ENCODE measurements around the gene SRA1. TPM values are rescaled to one million over a fixed set of nuclear protein-coding genes. Genes with fewer than 3 reads are reported as not detected.

The SRA1 gene
- total RNA-seq, 1 experiment from 2014 or later: 52.0 TPM

GRCh38 chr5:140560227-140560626 is 3.0 kb upstream of the SRA1 start:
- in situ Hi-C loops (cut with HindIII; ENCODE audit: low pct_unique_long_range_greater_than_20kb, low sequenced_read_pairs): no loop called here
- intact Hi-C loops (cut with micrococcal nuclease; ENCODE audit: unreplicated experiment): loop anchor here (5.0 kb wide), 1 partner anchor 77 kb away; the partner anchor contains the start of gene TMCO6
- POLR2A ChIA-PET: no interaction called here

GRCh38 chr5:140558542-140558941 is 1.3 kb upstream of the SRA1 start:
- POLR2A ChIA-PET: no interaction called here
- no peak for ATAC-seq
- Histone ChIP-seq H3K27me3 (ENCODE audit: control insufficient read depth, insufficient read depth, low read length) (no peaks in the 10 kb centered on the region), H3K9me3 (ENCODE audit: control insufficient read depth, insufficient read depth, low read depth, low read length) (no peaks in the 10 kb centered on the region), H3K4me1 (ENCODE audit: control insufficient read depth, insufficient read depth, low read length) (peaks cover 27% of the 10 kb centered on the region), H3K4me3 (ENCODE audit: low read depth in 2 of 2, low read length in 2 of 2) (no peak overlapping the region), H3K27ac (ENCODE audit: low read length) (no peak overlapping the region), H3K36me3 (ENCODE audit: control insufficient read depth, insufficient read depth, low read length) (no peaks in the 10 kb centered on the region; the same call in 1 of the 2 replicates)
- no TSS peak for BruUV-seq (replicated peaks)
- intact Hi-C loops (cut with micrococcal nuclease; ENCODE audit: unreplicated experiment) (no loop called here), in situ Hi-C loops (cut with HindIII; ENCODE audit: low pct_unique_long_range_greater_than_20kb, low sequenced_read_pairs) (no loop called here)
- CTCF ChIA-PET: interaction anchor here (0.5 kb wide), 1 partner anchor 294 kb away, joined by 10 read pairs; no protein-coding TSS in a partner anchor
- DNase-seq (ENCODE audit: low read depth, low spot score): no peak
- TF ChIP-seq POLR2AphosphoS5 (IDR thresholded peaks at IDR 0.05; ENCODE audit: low read depth, low read length) (no peak), CTCF (IDR thresholded peaks at IDR 0.05) (no peak), REST (IDR thresholded peaks at IDR 0.05; ENCODE audit: insufficient read depth in 1 of 2, low read depth in 2 of 2, low read length in 1 of 2) (no peak), TCF7L2 (IDR thresholded peaks at IDR 0.05; ENCODE audit: low read depth, low read length) (no peak), SIN3A (IDR thresholded peaks at IDR 0.05; ENCODE audit: borderline replicate concordance, insufficient read depth, low read depth, low read length) (no peak)

More at GRCh38 chr5:140560227-140560626, 3.0 kb upstream of the SRA1 start:
- TF ChIP-seq TCF7L2 (IDR thresholded peaks at IDR 0.05; ENCODE audit: low read depth, low read length) (no peak), REST (IDR thresholded peaks at IDR 0.05; ENCODE audit: insufficient read depth in 1 of 2, low read depth in 2 of 2, low read length in 1 of 2) (no peak), POLR2AphosphoS5 (IDR thresholded peaks at IDR 0.05; ENCODE audit: low read depth, low read length) (no peak), CTCF (IDR thresholded peaks at IDR 0.05) (no peak), SIN3A (IDR thresholded peaks at IDR 0.05; ENCODE audit: borderline replicate concordance, insufficient read depth, low read depth, low read length) (no peak)
- BruUV-seq (replicated peaks): no TSS peak
- Histone ChIP-seq H3K27me3 (ENCODE audit: control insufficient read depth, insufficient read depth, low read length) (no peaks in the 10 kb centered on the region), H3K4me3 (ENCODE audit: low read depth in 2 of 2, low read length in 2 of 2) (no peak overlapping the region), H3K36me3 (ENCODE audit: control insufficient read depth, insufficient read depth, low read length) (no peaks in the 10 kb centered on the region; the same call in 1 of the 2 replicates), H3K9me3 (ENCODE audit: control insufficient read depth, insufficient read depth, low read depth, low read length) (no peaks in the 10 kb centered on the region), H3K27ac (ENCODE audit: low read length) (no peak overlapping the region), H3K4me1 (ENCODE audit: control insufficient read depth, insufficient read depth, low read length) (peaks cover 28% of the 10 kb centered on the region)
- ATAC-seq (no peak), DNase-seq (ENCODE audit: low read depth, low spot score) (no peak)
- CTCF ChIA-PET: no interaction called here

Measured in Panc1 (cell line).